NK-92 treated with Interleukin-12 subunit alpha and Interleukin-12 subunit beta, amount 100 ng/mL, for 24 hours (cell line): ENCODE results near the gene MTUS2.

Experiments used
- DNase-seq: peaks from one replicate; lab custom pipeline; 2025; lab: John Stamatoyannopoulos, UW

Gene MTUS2

DNA sequence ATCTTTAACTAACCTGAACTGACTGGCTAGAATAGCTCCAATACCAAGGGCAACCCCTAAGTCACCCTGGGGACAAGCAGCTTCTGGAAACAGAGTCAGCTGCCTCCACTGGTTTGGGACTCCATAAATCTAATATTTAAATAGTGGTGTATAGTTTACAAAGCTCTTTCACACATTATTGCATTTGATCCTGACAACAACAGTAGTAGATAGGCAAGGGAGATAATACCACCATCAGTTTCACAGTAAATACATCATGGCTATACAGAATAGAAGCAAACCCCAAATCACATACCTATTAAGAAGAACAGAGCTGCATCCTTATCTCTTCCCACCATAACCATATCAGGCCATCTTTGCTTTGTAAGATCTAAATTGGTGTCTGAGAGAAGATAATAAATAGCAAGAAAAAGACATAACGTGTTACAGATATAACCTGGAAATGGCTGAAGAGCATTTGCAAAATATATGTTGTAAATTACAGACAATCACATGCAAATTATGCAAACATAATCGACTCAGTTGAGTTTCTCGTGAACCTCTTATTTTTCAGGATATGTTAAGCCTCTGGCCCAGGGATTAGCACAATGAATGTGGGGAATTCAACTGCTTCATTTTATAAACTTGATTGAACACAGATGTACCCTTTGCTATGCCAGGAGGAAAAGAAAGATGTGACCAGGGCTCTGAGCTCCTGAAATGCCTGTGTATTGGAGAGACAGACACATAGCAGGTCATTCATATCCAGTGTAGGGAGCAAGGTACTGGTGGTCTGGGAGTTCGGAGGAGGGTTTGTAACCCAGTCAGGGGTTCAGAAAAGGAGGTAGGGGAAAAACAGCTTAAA, 632.9 kb downstream of the MTUS2 start:
- DNase-seq, result no peak

- no peak for DNase-seq
Observed at GRCh38 chr13:29453617-29454011, 633.5 kb downstream of the MTUS2 start.

DNA sequence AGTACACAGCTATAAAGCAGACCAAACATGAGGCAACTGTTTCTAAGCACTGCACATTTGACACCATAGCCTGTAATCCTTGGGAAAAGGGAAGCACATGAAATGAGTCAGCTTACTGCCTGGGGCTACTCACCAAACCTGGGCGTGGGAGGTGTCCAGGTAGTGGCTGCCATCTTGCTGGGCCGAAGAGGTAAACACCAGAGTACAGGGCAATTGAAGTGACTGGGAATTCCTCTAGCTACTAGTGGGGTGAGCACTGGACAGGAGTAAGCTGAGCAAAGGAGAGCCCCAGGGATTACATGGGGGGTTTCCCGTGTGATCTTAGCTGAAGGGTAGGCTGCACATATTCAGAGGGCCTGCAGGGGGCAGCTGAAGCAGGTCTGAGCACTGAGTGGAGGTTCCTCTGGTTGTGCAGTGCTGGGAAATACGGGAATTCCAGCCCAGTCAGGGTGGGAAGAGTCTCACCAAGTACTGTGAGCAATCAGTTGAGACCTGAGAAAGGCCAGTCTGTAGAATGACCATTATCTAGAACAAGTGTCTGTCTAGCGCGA, 634.9 kb downstream of the MTUS2 start:
- no peak for DNase-seq

DNA sequence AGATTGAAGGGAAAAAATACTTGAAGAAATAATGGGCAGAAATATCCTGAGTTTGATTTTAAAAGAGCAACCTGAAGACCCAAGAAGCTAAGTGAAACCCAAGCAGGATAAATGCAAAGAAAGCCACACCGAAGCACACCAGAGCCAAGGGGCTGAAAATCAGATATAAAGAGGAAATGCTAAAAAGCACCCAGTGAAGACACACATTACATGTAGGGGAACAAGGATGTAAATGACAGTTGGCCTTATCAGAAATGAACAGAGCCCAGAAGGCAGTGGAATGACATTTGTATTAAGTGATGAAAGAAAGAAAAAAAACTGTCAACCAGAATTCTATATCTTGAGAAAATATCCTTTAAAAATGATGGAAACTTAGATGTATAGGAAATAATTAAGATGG, 636.3 kb downstream of the MTUS2 start:
- no peak for DNase-seq

GRCh38 chr13:29457299-29457698, 637.2 kb downstream of the MTUS2 start:
- DNase-seq, result no peak

GRCh38 chr13:29458419-29458818, 638.3 kb downstream of the MTUS2 start:
- no peak for DNase-seq

DNA sequence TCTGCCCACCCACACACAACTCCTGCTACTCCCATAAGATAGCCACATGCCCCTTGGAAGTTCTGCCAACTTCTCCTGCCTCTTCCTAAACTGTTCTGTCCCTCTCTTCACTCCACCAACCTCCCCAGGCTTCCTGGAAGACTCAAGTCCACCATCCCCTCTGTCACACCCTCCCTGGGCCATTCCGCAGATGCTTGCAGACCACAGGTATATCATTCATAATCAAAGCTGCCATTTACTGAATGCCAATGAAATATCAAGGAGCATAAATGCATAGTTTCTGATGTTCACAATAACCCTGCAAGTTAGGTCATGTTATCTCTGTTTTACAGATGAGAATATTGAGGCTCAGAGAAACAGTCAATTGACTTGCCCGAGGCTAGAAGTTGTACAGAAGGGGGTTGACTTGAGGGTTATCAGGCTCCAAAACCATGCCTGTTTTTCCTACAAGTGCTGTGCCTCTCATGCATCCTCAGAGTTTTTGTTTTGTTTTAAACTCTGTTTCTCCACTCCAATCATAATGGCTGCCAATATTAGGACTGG, 639.7 kb downstream of the MTUS2 start:
- no peak for DNase-seq

GRCh38 chr13:29464105-29464679, 644.1 kb downstream of the MTUS2 start:
- no peak for DNase-seq

DNA sequence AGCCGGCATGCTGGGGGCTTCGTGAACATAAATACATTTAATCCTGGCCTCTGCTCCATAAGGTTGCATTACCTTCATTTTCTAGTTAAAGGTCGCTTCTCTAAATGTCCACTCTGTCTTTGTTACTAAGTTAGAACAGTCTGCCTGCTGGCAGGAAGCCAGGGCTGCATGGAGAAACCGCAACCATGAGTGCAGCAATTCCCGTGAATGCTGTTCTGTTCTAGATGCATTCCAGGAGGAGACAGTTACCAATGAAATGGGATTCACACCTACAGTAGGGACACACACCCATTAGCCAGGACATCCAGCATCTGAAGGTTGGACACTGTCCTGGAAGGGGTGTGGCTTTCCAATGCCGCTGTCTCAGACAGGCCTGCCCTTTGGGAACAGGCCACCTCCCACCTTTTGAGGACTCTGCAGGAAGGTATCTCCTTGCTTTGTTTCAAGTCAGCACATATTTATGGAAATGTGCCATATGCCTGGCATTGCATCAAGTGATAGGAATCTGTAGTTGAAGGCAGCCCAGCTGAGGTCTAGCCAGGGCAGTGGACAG, 645.7 kb downstream of the MTUS2 start:
- no peak for DNase-seq

- DNase-seq, result no peak
Observed at GRCh38 chr13:29471551-29471950, 651.4 kb downstream of the MTUS2 start.

DNA sequence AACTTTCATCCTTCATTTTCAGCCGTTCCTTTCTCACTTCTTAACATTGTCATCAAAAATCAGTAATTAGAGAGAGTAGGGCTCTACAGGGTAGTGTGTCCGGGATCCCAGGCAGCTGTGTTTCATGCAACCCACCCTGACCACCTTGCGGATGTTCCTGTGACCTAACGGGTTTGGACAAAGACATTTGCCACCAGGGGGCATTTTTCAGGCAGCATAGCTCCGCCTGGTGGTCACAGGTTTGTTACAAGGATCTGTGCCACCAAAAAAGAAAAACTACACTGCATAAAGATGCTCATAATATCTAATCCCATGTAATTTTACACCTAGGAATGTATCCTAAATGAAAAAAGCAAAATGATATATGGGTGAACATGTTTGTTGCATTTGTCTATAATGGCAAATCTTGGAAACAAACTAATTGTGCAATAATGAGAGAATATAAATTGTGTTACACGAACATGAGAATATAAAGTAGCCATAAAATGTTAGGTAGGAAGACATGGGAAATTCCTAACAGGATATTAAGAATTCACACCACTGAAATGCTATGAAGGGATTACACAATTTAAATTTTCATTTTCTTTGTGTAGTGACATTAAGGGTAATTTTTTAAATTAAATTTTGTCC, 652.3 kb downstream of the MTUS2 start:
- peak; percentile 19 for DNase-seq

- no peak for DNase-seq
Observed at GRCh38 chr13:29473166-29473565, 653.0 kb downstream of the MTUS2 start.

DNA sequence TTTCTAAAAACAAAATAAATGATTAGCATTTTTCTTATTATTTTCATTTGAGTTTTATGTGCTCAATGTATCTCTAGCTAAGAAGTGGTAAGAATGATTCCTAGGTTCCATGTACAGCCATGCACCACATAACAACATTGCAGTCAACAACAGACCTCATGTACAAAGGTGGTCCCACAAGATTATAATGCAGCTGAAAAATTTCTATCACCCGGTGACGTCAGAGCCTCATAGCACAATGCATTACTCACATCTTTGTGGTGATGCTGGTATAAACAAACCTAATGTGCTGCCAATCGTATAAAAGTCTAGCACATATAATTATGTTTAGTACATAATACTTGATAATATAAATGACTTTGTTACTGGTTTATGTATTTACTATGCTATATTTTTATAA, 654.9 kb downstream of the MTUS2 start:
- no peak for DNase-seq

DNA sequence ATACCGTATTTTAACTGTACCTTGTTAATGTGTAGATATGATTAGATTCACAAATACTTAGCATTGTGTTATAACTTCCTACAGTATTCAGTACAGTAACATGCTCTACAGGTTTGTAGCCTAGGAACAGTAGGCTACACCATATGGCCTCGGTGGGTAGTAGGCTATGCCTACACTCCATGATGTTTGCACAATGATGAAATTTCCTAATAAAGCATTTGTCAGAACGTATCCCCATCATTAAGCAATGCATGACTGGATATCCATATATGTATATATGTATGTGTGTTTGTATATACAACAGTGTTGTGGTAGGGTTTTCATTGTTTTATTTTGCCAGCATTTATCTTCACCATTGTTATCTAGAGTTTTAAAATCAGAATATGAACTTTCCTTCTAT, 655.9 kb downstream of the MTUS2 start:
- no peak for DNase-seq

GRCh38 chr13:29479716-29480492, 659.8 kb downstream of the MTUS2 start:
- no peak for DNase-seq

DNA sequence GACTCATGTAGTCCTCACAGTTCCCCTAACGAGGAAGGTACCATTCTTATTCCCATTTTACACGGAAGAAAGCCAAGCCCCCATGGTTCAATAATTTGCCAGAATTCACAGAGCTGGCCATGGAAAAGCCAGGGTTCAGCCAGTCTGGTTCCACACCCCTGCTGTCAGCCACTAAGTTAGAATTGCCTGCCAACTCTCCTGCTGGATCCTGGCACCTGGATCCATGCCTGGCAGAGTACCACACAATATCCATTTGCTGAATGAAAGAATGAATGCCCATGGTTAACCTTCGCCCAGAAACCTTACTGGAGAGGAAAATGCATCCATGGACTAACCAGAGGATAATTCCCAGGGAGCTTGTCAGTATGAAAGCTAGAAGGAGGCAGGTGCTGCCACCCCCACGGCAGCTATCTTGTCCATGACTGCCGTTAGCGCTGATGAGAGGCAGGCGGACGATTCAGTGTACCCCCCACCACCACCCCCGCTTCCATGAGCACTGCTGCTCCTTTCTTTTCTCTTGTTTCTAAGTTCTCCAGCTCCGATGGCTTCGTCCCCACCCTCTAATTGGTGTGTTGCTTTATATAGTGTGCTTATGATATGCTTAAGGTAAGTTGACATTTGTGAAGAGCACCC, 660.9 kb downstream of the MTUS2 start:
- DNase-seq, result no peak

- DNase-seq, result no peak
Observed at GRCh38 chr13:29481603-29482002, 661.5 kb downstream of the MTUS2 start.

DNA sequence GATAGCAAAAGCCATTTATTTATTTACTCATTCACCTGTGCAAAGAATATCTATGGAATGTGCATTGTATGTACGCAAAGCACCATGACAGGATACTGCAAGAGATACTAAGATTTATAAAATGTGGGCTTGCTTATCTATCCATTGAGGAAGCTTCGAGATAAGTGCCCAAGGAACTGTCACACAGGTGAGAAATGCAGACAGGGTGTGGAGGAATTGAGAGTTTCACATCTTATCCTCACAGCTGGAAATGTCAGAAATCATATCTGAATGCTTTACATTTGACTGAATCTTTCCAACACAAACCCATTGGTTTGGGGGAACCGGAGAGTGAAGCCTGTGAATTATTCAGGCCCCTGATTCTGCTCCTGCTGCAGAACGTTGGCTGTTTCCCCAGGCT, 662.4 kb downstream of the MTUS2 start:
- no peak for DNase-seq

GRCh38 chr13:29483211-29483610, 663.1 kb downstream of the MTUS2 start:
- DNase-seq, result no peak

DNA sequence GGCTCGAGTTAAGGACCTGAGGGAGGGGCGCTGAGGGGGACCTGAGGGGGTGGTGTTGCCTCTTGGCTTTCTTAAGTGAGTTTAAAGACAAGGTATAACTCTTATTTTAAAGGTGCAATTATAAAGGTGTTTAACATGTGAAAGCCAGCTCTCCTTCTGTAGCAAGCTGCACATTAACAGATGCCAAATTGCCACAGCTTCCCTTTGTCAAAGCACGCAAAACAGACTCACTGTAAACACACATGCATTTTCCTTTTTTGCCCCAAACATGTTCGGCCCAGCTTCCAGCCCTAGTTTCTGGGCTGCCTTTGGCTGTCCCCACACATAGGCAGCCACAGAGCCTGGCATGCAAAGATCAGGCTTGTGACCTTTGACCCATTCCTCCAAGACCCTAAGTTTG, 663.5 kb downstream of the MTUS2 start:
- DNase-seq, result no peak

DNA sequence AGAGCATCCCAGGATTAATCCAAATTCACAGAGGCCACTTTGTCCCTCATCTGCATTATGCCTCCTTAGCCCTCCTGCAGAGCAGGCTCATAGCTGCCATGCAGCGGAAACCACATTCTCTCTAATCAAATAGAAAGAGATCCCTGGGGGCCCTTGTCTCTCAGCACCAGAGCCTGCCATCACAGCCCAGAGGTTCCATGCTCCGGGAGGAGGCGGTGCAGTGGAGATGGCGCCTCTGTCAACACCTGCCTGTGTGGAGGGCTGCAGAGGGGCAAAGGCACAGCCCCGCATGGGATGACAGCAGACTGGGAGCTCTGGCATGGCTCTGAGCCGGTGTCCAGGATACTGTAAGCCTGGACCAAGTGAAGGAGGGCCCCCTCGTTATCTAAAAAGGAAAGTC, 664.1 kb downstream of the MTUS2 start:
- DNase-seq, result no peak
